HEK293 (cell line): Measurements from ENCODE around the gene CACNA1C.

Experiments used
- KLF16 ChIP-seq: fragments of 450-650 bp; formaldehyde crosslinking; IDR thresholded peaks from 2 replicates; pipeline ENCODE4 v1.5.1; 2017; ENCODE audit warnings: missing biosample characterization, missing genetic modification characterization
- MYNN ChIP-seq: fragments of 450-650 bp; formaldehyde crosslinking; IDR thresholded peaks from 2 replicates; pipeline ENCODE4 v1.5.1; 2016; ENCODE audit warnings: missing biosample characterization, missing genetic modification characterization, borderline replicate concordance
- TCF7L2 ChIP-seq: IDR thresholded peaks from 2 replicates; pipeline ENCODE4 v1.6.1; 2011; ENCODE audit warnings: low read depth, mild to moderate bottlenecking, inconsistent platforms, low read length, moderate library complexity, borderline replicate concordance
- ZNF426 ChIP-seq: fragments of 450-650 bp; formaldehyde crosslinking; IDR thresholded peaks from 2 replicates; pipeline ENCODE4 v1.5.1; 2017; ENCODE audit warnings: missing biosample characterization, missing genetic modification characterization, mild to moderate bottlenecking, inconsistent platforms, moderate library complexity
- ZNF514 ChIP-seq: fragments of 450-650 bp; formaldehyde crosslinking; IDR thresholded peaks from 2 replicates; pipeline ENCODE4 v1.5.1; 2016; ENCODE audit warnings: missing biosample characterization, missing genetic modification characterization
- ZXDB ChIP-seq: fragments of 450-650 bp; formaldehyde crosslinking; IDR thresholded peaks from 2 replicates; pipeline ENCODE4 v1.5.1; 2016; ENCODE audit warnings: missing biosample characterization, missing genetic modification characterization
- TF ChIP-seq, protein P1 (sequence below): fragments of 450-650 bp; formaldehyde crosslinking; IDR thresholded peaks from 2 replicates; pipeline ENCODE4 v1.5.1; 2016; ENCODE audit warnings: missing biosample characterization, missing genetic modification characterization
- TF ChIP-seq, protein P2 (sequence below): fragments of 450-650 bp; formaldehyde crosslinking; IDR thresholded peaks from 2 replicates; pipeline ENCODE4 v1.5.1; 2016; ENCODE audit warnings: missing biosample characterization, missing genetic modification characterization
- TF ChIP-seq, protein P3 (sequence below): fragments of 450-650 bp; formaldehyde crosslinking; IDR thresholded peaks from 2 replicates; pipeline ENCODE4 v1.5.1; 2016; ENCODE audit warnings: missing biosample characterization, missing genetic modification characterization
- TF ChIP-seq, protein P4 (sequence below): fragments of 450-650 bp; IDR thresholded peaks from 2 replicates; pipeline ENCODE4 v1.5.1; 2018; ENCODE audit warnings: missing biosample characterization, missing genetic modification characterization
- TF ChIP-seq, protein P5 (sequence below): fragments of 450-650 bp; formaldehyde crosslinking; IDR thresholded peaks from 2 replicates; pipeline ENCODE4 v1.5.1; 2016; ENCODE audit warnings: missing biosample characterization, missing genetic modification characterization
- TF ChIP-seq, protein P6 (sequence below): fragments of 450-650 bp; formaldehyde crosslinking; IDR thresholded peaks from 2 replicates; pipeline ENCODE4 v1.5.1; 2017; ENCODE audit warnings: missing biosample characterization, mild to moderate bottlenecking, missing genetic modification characterization, moderate library complexity
- TF ChIP-seq, protein P7 (sequence below): fragments of 450-650 bp; formaldehyde crosslinking; IDR thresholded peaks from 2 replicates; pipeline ENCODE4 v1.5.1; 2016; ENCODE audit warnings: missing biosample characterization, missing genetic modification characterization, low read depth

DNA sequence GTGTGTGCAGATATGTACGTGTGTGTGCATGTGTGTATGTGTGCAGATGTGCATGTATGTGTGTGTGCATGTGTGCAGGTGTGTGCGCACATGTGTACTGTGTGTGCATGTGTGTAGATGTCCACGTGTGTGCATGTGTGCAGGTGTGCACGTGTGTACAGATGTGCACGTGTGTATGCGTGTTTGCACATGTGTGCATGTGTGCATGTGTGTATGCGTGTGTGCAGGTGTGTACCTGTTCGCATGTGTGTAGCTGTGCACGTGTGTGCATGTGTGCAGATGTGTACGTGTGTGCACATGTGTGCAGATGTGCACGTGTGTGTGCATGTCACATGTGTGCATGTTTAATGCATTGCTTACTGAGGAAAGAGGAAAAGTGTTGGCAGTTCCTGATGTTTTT lies 686.3 kb downstream of the CACNA1C start:
- TF ChIP-seq, protein P1, sequence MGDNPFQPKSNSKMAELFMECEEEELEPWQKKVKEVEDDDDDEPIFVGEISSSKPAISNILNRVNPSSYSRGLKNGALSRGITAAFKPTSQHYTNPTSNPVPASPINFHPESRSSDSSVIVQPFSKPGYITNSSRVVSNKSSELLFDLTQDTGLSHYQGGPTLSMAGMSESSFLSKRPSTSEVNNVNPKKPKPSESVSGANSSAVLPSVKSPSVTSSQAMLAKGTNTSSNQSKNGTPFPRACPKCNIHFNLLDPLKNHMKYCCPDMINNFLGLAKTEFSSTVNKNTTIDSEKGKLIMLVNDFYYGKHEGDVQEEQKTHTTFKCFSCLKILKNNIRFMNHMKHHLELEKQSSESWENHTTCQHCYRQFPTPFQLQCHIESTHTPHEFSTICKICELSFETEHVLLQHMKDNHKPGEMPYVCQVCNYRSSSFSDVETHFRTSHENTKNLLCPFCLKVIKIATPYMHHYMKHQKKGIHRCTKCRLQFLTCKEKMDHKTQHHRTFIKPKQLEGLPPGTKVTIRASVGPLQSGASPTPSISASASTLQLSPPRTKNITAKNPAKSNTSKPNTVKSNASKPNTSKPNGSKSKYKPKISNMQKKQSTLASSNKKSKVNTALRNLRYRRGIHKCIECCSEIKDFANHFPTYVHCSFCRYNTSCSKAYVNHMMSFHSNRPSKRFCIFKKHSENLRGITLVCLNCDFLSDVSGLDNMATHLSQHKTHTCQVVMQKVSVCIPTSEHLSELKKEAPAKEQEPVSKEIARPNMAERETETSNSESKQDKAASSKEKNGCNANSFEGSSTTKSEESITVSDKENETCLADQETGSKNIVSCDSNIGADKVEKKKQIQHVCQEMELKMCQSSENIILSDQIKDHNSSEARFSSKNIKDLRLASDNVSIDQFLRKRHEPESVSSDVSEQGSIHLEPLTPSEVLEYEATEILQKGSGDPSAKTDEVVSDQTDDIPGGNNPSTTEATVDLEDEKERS: no peak
- TF ChIP-seq, protein P2, sequence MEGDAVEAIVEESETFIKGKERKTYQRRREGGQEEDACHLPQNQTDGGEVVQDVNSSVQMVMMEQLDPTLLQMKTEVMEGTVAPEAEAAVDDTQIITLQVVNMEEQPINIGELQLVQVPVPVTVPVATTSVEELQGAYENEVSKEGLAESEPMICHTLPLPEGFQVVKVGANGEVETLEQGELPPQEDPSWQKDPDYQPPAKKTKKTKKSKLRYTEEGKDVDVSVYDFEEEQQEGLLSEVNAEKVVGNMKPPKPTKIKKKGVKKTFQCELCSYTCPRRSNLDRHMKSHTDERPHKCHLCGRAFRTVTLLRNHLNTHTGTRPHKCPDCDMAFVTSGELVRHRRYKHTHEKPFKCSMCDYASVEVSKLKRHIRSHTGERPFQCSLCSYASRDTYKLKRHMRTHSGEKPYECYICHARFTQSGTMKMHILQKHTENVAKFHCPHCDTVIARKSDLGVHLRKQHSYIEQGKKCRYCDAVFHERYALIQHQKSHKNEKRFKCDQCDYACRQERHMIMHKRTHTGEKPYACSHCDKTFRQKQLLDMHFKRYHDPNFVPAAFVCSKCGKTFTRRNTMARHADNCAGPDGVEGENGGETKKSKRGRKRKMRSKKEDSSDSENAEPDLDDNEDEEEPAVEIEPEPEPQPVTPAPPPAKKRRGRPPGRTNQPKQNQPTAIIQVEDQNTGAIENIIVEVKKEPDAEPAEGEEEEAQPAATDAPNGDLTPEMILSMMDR (tag by site-specific recombination): no peak
- no peak for TF ChIP-seq ZNF426 (tag by site-specific recombination)
- TF ChIP-seq, protein P3, sequence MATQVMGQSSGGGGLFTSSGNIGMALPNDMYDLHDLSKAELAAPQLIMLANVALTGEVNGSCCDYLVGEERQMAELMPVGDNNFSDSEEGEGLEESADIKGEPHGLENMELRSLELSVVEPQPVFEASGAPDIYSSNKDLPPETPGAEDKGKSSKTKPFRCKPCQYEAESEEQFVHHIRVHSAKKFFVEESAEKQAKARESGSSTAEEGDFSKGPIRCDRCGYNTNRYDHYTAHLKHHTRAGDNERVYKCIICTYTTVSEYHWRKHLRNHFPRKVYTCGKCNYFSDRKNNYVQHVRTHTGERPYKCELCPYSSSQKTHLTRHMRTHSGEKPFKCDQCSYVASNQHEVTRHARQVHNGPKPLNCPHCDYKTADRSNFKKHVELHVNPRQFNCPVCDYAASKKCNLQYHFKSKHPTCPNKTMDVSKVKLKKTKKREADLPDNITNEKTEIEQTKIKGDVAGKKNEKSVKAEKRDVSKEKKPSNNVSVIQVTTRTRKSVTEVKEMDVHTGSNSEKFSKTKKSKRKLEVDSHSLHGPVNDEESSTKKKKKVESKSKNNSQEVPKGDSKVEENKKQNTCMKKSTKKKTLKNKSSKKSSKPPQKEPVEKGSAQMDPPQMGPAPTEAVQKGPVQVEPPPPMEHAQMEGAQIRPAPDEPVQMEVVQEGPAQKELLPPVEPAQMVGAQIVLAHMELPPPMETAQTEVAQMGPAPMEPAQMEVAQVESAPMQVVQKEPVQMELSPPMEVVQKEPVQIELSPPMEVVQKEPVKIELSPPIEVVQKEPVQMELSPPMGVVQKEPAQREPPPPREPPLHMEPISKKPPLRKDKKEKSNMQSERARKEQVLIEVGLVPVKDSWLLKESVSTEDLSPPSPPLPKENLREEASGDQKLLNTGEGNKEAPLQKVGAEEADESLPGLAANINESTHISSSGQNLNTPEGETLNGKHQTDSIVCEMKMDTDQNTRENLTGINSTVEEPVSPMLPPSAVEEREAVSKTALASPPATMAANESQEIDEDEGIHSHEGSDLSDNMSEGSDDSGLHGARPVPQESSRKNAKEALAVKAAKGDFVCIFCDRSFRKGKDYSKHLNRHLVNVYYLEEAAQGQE (tag by site-specific recombination): no peak
- no peak for TF ChIP-seq TCF7L2
- TF ChIP-seq KLF16 (tag by site-specific recombination): no peak
- no peak for TF ChIP-seq ZNF514 (tag by site-specific recombination)
- TF ChIP-seq, protein P4, sequence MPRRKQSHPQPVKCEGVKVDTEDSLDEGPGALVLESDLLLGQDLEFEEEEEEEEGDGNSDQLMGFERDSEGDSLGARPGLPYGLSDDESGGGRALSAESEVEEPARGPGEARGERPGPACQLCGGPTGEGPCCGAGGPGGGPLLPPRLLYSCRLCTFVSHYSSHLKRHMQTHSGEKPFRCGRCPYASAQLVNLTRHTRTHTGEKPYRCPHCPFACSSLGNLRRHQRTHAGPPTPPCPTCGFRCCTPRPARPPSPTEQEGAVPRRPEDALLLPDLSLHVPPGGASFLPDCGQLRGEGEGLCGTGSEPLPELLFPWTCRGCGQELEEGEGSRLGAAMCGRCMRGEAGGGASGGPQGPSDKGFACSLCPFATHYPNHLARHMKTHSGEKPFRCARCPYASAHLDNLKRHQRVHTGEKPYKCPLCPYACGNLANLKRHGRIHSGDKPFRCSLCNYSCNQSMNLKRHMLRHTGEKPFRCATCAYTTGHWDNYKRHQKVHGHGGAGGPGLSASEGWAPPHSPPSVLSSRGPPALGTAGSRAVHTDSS (tag by site-specific recombination): no peak
- TF ChIP-seq, protein P5, sequence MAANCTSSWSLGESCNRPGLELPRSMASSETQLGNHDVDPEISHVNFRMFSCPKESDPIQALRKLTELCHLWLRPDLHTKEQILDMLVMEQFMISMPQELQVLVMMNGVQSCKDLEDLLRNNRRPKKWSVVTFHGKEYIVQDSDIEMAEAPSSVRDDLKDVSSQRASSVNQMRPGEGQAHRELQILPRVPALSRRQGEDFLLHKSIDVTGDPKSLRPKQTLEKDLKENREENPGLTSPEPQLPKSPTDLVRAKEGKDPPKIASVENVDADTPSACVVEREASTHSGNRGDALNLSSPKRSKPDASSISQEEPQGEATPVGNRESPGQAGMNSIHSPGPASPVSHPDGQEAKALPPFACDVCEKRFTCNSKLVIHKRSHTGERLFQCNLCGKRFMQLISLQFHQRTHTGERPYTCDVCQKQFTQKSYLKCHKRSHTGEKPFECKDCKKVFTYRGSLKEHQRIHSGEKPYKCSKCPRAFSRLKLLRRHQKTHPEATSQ (tag by site-specific recombination): no peak
- no peak for TF ChIP-seq ZXDB (tag by site-specific recombination)
- TF ChIP-seq, protein P6, sequence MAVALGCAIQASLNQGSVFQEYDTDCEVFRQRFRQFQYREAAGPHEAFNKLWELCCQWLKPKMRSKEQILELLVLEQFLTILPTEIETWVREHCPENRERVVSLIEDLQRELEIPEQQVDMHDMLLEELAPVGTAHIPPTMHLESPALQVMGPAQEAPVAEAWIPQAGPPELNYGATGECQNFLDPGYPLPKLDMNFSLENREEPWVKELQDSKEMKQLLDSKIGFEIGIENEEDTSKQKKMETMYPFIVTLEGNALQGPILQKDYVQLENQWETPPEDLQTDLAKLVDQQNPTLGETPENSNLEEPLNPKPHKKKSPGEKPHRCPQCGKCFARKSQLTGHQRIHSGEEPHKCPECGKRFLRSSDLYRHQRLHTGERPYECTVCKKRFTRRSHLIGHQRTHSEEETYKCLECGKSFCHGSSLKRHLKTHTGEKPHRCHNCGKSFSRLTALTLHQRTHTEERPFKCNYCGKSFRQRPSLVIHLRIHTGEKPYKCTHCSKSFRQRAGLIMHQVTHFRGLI: no peak
- no peak for TF ChIP-seq MYNN (tag by site-specific recombination)
- TF ChIP-seq, protein P7, sequence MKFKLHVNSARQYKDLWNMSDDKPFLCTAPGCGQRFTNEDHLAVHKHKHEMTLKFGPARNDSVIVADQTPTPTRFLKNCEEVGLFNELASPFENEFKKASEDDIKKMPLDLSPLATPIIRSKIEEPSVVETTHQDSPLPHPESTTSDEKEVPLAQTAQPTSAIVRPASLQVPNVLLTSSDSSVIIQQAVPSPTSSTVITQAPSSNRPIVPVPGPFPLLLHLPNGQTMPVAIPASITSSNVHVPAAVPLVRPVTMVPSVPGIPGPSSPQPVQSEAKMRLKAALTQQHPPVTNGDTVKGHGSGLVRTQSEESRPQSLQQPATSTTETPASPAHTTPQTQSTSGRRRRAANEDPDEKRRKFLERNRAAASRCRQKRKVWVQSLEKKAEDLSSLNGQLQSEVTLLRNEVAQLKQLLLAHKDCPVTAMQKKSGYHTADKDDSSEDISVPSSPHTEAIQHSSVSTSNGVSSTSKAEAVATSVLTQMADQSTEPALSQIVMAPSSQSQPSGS: no peak
